NK-92 (cell line): ENCODE measurements around the gene TMEM109.

ENCODE experiments used
- DNase-seq: peaks from one replicate; lab custom pipeline; 2025; ENCODE audit not compliant: unreplicated experiment; lab: John Stamatoyannopoulos, UW

Gene TMEM109

GRCh38 chr11:60878245-60879101 is 35.5 kb upstream of the TMEM109 start:
- DNase-seq = no peak

- DNase-seq = no peak
Observed at GRCh38 chr11:60879104-60879503, 34.9 kb upstream of the TMEM109 start.

GRCh38 chr11:60879971-60880588 is 33.9 kb upstream of the TMEM109 start:
- DNase-seq = no peak

- DNase-seq = no peak
Observed at GRCh38 chr11:60880643-60881282, 33.2 kb upstream of the TMEM109 start.

GRCh38 chr11:60887556-60887955 is 26.4 kb upstream of the TMEM109 start:
- no peak for DNase-seq

GRCh38 chr11:60889869-60890311 is 24.1 kb upstream of the TMEM109 start:
- DNase-seq = no peak

GRCh38 chr11:60890696-60891095 is 23.3 kb upstream of the TMEM109 start:
- no peak for DNase-seq

- no peak for DNase-seq
Observed at GRCh38 chr11:60891103-60891741, 22.7 kb upstream of the TMEM109 start.

- DNase-seq = no peak
Observed at GRCh38 chr11:60895687-60896086, 18.3 kb upstream of the TMEM109 start.

- no peak for DNase-seq
Observed at GRCh38 chr11:60897496-60897895, 16.5 kb upstream of the TMEM109 start.

- no peak for DNase-seq
Observed at GRCh38 chr11:60899046-60899936, 14.7 kb upstream of the TMEM109 start.

- DNase-seq = no peak
Observed at GRCh38 chr11:60899977-60900376, 14.0 kb upstream of the TMEM109 start.

GRCh38 chr11:60900673-60901404 is 13.1 kb upstream of the TMEM109 start:
- no peak for DNase-seq

GRCh38 chr11:60902625-60903024 is 11.3 kb upstream of the TMEM109 start:
- no peak for DNase-seq

GRCh38 chr11:60905047-60905446 is 8.9 kb upstream of the TMEM109 start:
- DNase-seq = no peak

GRCh38 chr11:60905551-60906113 is 8.3 kb upstream of the TMEM109 start:
- DNase-seq = no peak

GRCh38 chr11:60906132-60906972 is 7.6 kb upstream of the TMEM109 start, which contains the start of gene PRPF19:
Gene PRPF19 (minus strand): TSS chr11:60906585. CDS start chr11:60906382, 203 bp downstream.
- peak; percentile 85 for DNase-seq

- DNase-seq = no peak
Observed at GRCh38 chr11:60908803-60909202, 5.2 kb upstream of the TMEM109 start.
